Ascending aorta (tissue), 2 donors: Measurements from ENCODE around the gene CENPU. TPM values are rescaled to one million over a fixed set of nuclear protein-coding genes. Genes with fewer than 3 reads are reported as not detected.
A peak's percentile ranks its signal among the peaks of the same experiment; 100 is the strongest.

Experiments used
- DNase-seq, 2 donors: peaks; one replicate each; pipeline ENCODE4 v3.0.0-alpha.2; 2019; ENCODE audit warnings: low spot score in 2 of 2
- H3K27ac ChIP-seq, 2 donors: fragments of 200-600 bp; sonication (generic); one replicate each; pipeline ENCODE4 v1.5.1; 2016 to 2017; ENCODE audit warnings: mild to moderate bottlenecking in 1 of 2
- H3K27me3 ChIP-seq: fragments of 200-600 bp; sonication (generic); one replicate; pipeline ENCODE4 v1.5.1; 2017
- H3K36me3 ChIP-seq, 2 donors: fragments of 200-600 bp; sonication (generic); one replicate each; pipeline ENCODE4 v1.5.1; 2016
- H3K4me1 ChIP-seq, 2 donors: fragments of 200-600 bp; sonication (generic); one replicate each; pipeline ENCODE4 v1.5.1; 2016 to 2017; ENCODE audit warnings: mild to moderate bottlenecking in 1 of 2
- H3K4me3 ChIP-seq, 2 donors: fragments of 200-600 bp; sonication (generic); one replicate each; pipeline ENCODE4 v1.5.1; 2016 to 2017; ENCODE audit warnings: mild to moderate bottlenecking in 1 of 2
- H3K9me3 ChIP-seq, 2 donors: fragments of 200-600 bp; sonication (generic); one replicate each; pipeline ENCODE4 v1.5.1; 2016
- CTCF ChIP-seq, 3 experiments: fragments of 200-600 bp in 2 of 3; fragments of 450-650 bp in 1 of 3; sonication (generic) in 2 of 3; IDR thresholded peaks; one replicate each; pipeline ENCODE4 v1.5.1; 2016 to 2019; ENCODE audit warnings: antibody characterized with exemption in 3 of 3, mild to moderate bottlenecking in 1 of 3, moderate library complexity in 1 of 3
- intact Hi-C: fragments of 100-400 bp; cut with DNase I; formaldehyde crosslinking; loops from one replicate; pipeline ENCODE4 v1.15.1; 2023
- total RNA-seq: library from RNA; depleted of rRNA; stranded (reverse); fragments of >200 nt; gene quantifications from one replicate; pipeline ENCODE4 v1.1.0, GENCODE V29; 2016

CENPU gene
- total RNA-seq, 1 donor from 2014 or later, result not detected

- Histone ChIP-seq H3K9me3 (no peaks in the 10 kb centered on the region), H3K4me3 (no peak overlapping the region), H3K36me3 (no peaks in the 10 kb centered on the region), H3K27ac (no peak overlapping the region), H3K27me3 (no peaks in the 10 kb centered on the region), H3K4me1 (peaks cover 0 to 3% of the 10 kb centered on the region in 2 donors)
- no peak for TF ChIP-seq CTCF (IDR thresholded peaks at IDR 0.05)
- intact Hi-C loops, result no loop called here
- DNase-seq, result no peak
Observed at GRCh38 chr4:184702114-184702513, 31.8 kb downstream of the CENPU start.

DNA sequence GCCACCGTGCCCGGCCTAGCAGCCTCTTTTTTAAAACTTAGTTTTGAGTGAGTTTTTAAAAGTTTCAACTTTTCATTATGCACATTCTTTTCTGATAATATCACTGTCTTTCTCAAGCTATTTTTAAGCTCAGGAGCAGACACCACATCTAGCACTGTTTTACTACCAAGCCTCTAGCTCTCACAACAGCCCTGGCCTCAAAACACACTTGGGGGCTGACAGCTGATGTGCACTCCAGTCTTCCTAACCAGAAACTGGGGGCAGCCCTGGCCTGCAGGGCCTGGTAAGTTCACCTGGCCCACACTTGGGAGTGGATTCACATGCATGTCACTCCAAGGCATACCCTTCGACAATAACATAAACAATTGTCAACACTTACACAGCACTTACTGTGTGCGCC, 34.0 kb downstream of the CENPU start:
- no peaks in the 10 kb centered on the region for H3K27me3 ChIP-seq
- peaks cover 0 to 3% of the 10 kb centered on the region in 2 donors for H3K4me1 ChIP-seq
- no peak overlapping the region for H3K4me3 ChIP-seq
- DNase-seq, result no peak
- no peak for TF ChIP-seq CTCF (IDR thresholded peaks at IDR 0.05)
- no peaks in the 10 kb centered on the region for H3K36me3 ChIP-seq
- intact Hi-C loops, result no loop called here
- no peaks in the 10 kb centered on the region for H3K9me3 ChIP-seq
- no peak overlapping the region for H3K27ac ChIP-seq

DNA sequence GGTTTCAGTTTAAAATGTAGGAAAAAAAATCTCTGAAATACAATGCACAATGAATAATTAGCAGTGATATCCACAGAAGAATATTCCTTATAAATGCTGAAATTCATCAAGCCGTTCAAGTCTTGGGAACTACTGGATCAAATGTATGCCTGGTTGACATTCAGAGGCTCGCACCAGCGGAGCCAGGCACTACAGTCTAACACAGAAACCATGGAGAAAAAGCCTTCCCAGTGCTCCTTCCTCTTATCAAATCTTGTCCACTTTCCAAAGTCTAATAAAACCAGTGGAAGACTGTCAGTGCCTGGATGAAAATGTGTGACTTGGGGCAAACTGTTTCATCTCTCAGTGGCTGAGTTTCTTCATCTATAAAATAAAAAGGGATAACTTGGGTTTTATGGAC, 35.9 kb downstream of the CENPU start:
- Histone ChIP-seq H3K27me3 (no peaks in the 10 kb centered on the region), H3K9me3 (no peaks in the 10 kb centered on the region), H3K27ac (peak overlapping the region in 1 of 2 donors; percentile 16), H3K4me3 (peak overlapping the region in 1 of 2 donors; percentile 50), H3K4me1 (peaks cover 0 to 3% of the 10 kb centered on the region in 2 donors), H3K36me3 (peaks cover 0 to 7% of the 10 kb centered on the region in 2 donors)
- TF ChIP-seq CTCF (IDR thresholded peaks at IDR 0.05), result no peak
- DNase-seq, result no peak
- intact Hi-C loops, result no loop called here

- no peak for TF ChIP-seq CTCF (IDR thresholded peaks at IDR 0.05)
- no peaks in the 10 kb centered on the region for H3K27me3 ChIP-seq
- peaks cover 6 to 13% of the 10 kb centered on the region in 2 donors for H3K36me3 ChIP-seq
- intact Hi-C loops, result no loop called here
- no peak overlapping the region for H3K4me3 ChIP-seq
- H3K27ac ChIP-seq, result no peak overlapping the region
- peaks cover 0 to 3% of the 10 kb centered on the region in 2 donors for H3K4me1 ChIP-seq
- no peak for DNase-seq
- H3K9me3 ChIP-seq, result no peaks in the 10 kb centered on the region
Observed at GRCh38 chr4:184695178-184695896, 38.6 kb downstream of the CENPU start.

DNA sequence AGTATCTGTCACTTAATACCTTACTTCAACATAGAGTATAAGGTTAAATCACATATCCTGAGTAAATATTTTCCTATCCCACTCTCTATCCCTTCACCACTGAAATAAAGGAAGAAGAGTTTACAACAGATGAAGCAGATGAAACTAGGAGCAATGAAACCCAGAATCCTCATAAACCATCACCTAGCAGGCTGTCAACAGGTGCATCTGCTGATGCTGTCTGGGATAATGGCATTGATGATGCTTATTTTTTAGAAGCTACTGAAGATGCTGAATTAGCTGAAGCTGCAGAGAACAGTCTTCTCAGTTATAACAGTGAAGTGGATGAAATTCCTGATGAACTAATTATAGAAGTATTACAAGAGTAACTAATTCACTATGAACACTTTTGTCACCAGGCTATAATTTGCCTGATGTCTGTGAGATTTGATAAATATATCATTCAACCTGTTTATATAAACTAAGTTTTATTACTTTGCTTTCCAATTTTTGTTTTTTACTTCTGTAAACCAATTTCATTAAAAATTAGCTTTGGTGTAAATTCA, 39.4 kb downstream of the CENPU start:
- TF ChIP-seq CTCF (IDR thresholded peaks at IDR 0.05), result no peak
- H3K27ac ChIP-seq, result no peak overlapping the region
- DNase-seq, result no peak

More for the DNA sequence above, 39.4 kb downstream of the CENPU start:
- intact Hi-C loops, result no loop called here
- Histone ChIP-seq H3K4me3 (no peak overlapping the region), H3K36me3 (peaks cover 6 to 13% of the 10 kb centered on the region in 2 donors), H3K27me3 (no peaks in the 10 kb centered on the region), H3K4me1 (no peaks in the 10 kb centered on the region), H3K9me3 (no peaks in the 10 kb centered on the region)
